HCT116 (cell line): ENCODE results near the gene KAT5. TPM values are rescaled to one million over a fixed set of nuclear protein-coding genes. Genes with fewer than 3 reads are reported as not detected.
"Not testable (repeated sequence)": the region's sequence is repeated elsewhere in the genome, so short reads cannot be mapped to it uniquely, and the experiment has no call there.

Source experiments
- ATAC-seq: fragments of 200-7000 bp; cut with Tn5 transposase; 2 replicates; pipeline ENCODE4 v1.9.1; 2020; ENCODE audit warnings: mild to moderate bottlenecking, moderate library complexity
- BruUV-seq: library from RNA; stranded (reverse); fragments of 400-500 nt; replicated peaks from 2 replicates; lab custom pipeline; 2021; lab: Mats Ljungman, UMichigan
- CTCF ChIA-PET: fragments of 300-600 bp; sonication (Branson Sonifier 250); formaldehyde crosslinking; loops from one replicate; lab custom pipeline; 2021; ENCODE audit warnings: antibody characterized with exemption; lab: Charles Lee
- POLR2A ChIA-PET: fragments of 300-600, 350-600 bp; sonication (Branson Sonifier 250); formaldehyde crosslinking; loops from one replicate; lab custom pipeline; 2021; ENCODE audit warnings: antibody characterized with exemption; lab: Charles Lee
- RAD21 ChIA-PET, 2 experiments: fragments of 300-600 bp; sonication (Branson Sonifier 250); formaldehyde crosslinking; loops; one replicate each; lab custom pipeline; 2023; ENCODE audit warnings: low total read pairs in 2 of 2; ENCODE audit not compliant: uncharacterized antibody in 2 of 2, unreplicated experiment in 2 of 2, low non-redundant PET in 1 of 2; lab: Charles Lee
- DNase-seq: peaks from one replicate; pipeline ENCODE4 v3.0.0-alpha.2; 2010; ENCODE audit warnings: low read depth, low spot score
- H2AFZ ChIP-seq: fragments of 200-600 bp; shearing (Covaris generic), sonication (generic); 2 replicates; pipeline ENCODE4 v1.6.1; 2017; ENCODE audit warnings: low read depth, mixed run types, mixed read lengths, antibody characterized with exemption, low read length; ENCODE audit not compliant: poor library complexity, severe bottlenecking
- H3K27ac ChIP-seq: 2 replicates; pipeline ENCODE4 v1.5.1; 2012; ENCODE audit warnings: low read depth, low read length
- H3K27me3 ChIP-seq: fragments of 200-600 bp; sonication (generic); 2 replicates; pipeline ENCODE4 v1.6.1; 2016; ENCODE audit warnings: mixed run types, low read length, mixed read lengths; ENCODE audit not compliant: insufficient read depth
- H3K36me3 ChIP-seq, 2 experiments: fragments of 200-500 bp in 1 of 2; fragments of 200-600 bp in 1 of 2; sonication (Bioruptor generic) in 1 of 2; sonication (generic) in 1 of 2; 2 replicates each; pipeline versions ENCODE4 v1.5.1 to v1.6.1; 2014 to 2016; ENCODE audit warnings: low read length in 2 of 2, inconsistent platforms in 1 of 2, mixed read lengths in 1 of 2, mixed run types in 1 of 2; ENCODE audit not compliant: insufficient read depth in 2 of 2, control insufficient read depth in 1 of 2
- H3K4me1 ChIP-seq, 2 experiments: fragments of 200-600 bp in 1 of 2; sonication (generic) in 1 of 2; 2 replicates each; pipeline versions ENCODE4 v1.5.1 to v1.6.1; 2012 to 2017; ENCODE audit warnings: low read length in 2 of 2, inconsistent platforms in 1 of 2, mild to moderate bottlenecking in 1 of 2, mixed read lengths in 1 of 2, mixed run types in 1 of 2, moderate library complexity in 1 of 2; ENCODE audit not compliant: insufficient read depth in 2 of 2, control insufficient read depth in 1 of 2
- H3K4me2 ChIP-seq: fragments of 200-600 bp; sonication (generic); 2 replicates; pipeline ENCODE4 v1.6.1; 2017; ENCODE audit warnings: mixed run types, low read length, mixed read lengths
- H3K4me3 ChIP-seq, 2 experiments: fragments of 200-600 bp in 1 of 2; sonication (generic) in 1 of 2; replicated peaks in 1 of 2; 2 replicates each; pipeline ENCODE4 v1.5.1; 2011 to 2016; ENCODE audit warnings: low read length in 2 of 2, control low read depth in 1 of 2, low read depth in 1 of 2, mild to moderate bottlenecking in 1 of 2, mixed read lengths in 1 of 2, mixed run types in 1 of 2
- H3K79me2 ChIP-seq: fragments of 200-600 bp; sonication (generic); 2 replicates; pipeline ENCODE4 v1.6.1; 2017; ENCODE audit warnings: mild to moderate bottlenecking, mixed run types, low read length, moderate library complexity, mixed read lengths; ENCODE audit not compliant: insufficient read depth
- H3K9ac ChIP-seq: fragments of 200-600 bp; sonication (generic); 2 replicates; pipeline ENCODE4 v1.6.1; 2016; ENCODE audit warnings: low read length, mixed read lengths
- H3K9me2 ChIP-seq: fragments of 200-600 bp; sonication (generic), shearing (Covaris generic); 2 replicates; pipeline ENCODE4 v1.6.1; 2017; ENCODE audit warnings: mixed run types, mild to moderate bottlenecking, moderate library complexity; ENCODE audit not compliant: insufficient read depth
- H3K9me3 ChIP-seq, 2 experiments: fragments of 200-500 bp in 1 of 2; fragments of 200-600 bp in 1 of 2; sonication (Bioruptor generic) in 1 of 2; sonication (generic) in 1 of 2; 2 replicates each; pipeline ENCODE4 v1.6.1; 2014 to 2017; ENCODE audit warnings: low read length in 2 of 2, mixed read lengths in 2 of 2, inconsistent platforms in 1 of 2, low read depth in 1 of 2, mild to moderate bottlenecking in 1 of 2, mixed run types in 1 of 2, moderate library complexity in 1 of 2; ENCODE audit not compliant: control insufficient read depth in 1 of 2, insufficient read depth in 1 of 2
- H4K20me1 ChIP-seq: fragments of 200-600 bp; sonication (generic), shearing (Covaris generic); 2 replicates; pipeline ENCODE4 v1.6.1; 2017; ENCODE audit warnings: mixed run types, mild to moderate bottlenecking, moderate library complexity; ENCODE audit not compliant: insufficient read depth
- ATF3 ChIP-seq: IDR thresholded peaks from 2 replicates; pipeline ENCODE4 v1.6.1; 2012
- CBX3 ChIP-seq: IDR thresholded peaks from 2 replicates; pipeline ENCODE4 v1.6.1; 2012; ENCODE audit warnings: low read depth
- CEBPB ChIP-seq: IDR thresholded peaks from 2 replicates; pipeline ENCODE4 v1.6.1; 2012; ENCODE audit warnings: low read depth
- EGR1 ChIP-seq: IDR thresholded peaks from 2 replicates; pipeline ENCODE4 v1.6.1; 2012; ENCODE audit warnings: low read depth
- ELF1 ChIP-seq: IDR thresholded peaks from 2 replicates; pipeline ENCODE4 v1.6.1; 2012; ENCODE audit warnings: low read depth, borderline replicate concordance
- EZH2 ChIP-seq: fragments of 200-600 bp; sonication (generic); IDR thresholded peaks from 2 replicates; pipeline ENCODE4 v1.6.1; 2017; ENCODE audit warnings: antibody characterized with exemption, mixed run types
- EZH2phosphoT487 ChIP-seq: fragments of 200-600 bp; IDR thresholded peaks from 2 replicates; pipeline ENCODE4 v1.6.1; 2018; ENCODE audit warnings: antibody characterized with exemption, borderline replicate concordance
- FOSL1 ChIP-seq: IDR thresholded peaks from 2 replicates; pipeline ENCODE4 v1.6.1; 2012; ENCODE audit warnings: low read depth
- JUND ChIP-seq: IDR thresholded peaks from 2 replicates; pipeline ENCODE4 v1.6.1; 2012
- RAD21 ChIP-seq: IDR thresholded peaks from 2 replicates; pipeline ENCODE4 v1.6.1; 2012; ENCODE audit warnings: low read depth, mild to moderate bottlenecking
- SP1 ChIP-seq: IDR thresholded peaks from 2 replicates; pipeline ENCODE4 v1.6.1; 2012; ENCODE audit warnings: low read depth
- ZBTB33 ChIP-seq: IDR thresholded peaks from 2 replicates; pipeline ENCODE4 v1.6.1; 2011; ENCODE audit warnings: mild to moderate bottlenecking, low read length, moderate library complexity; ENCODE audit not compliant: insufficient replicate concordance; ENCODE audit errors: extremely low read depth
- ZFX ChIP-seq: fragments of 450-650 bp; IDR thresholded peaks from 2 replicates; pipeline ENCODE4 v1.6.1; 2017
- intact Hi-C: fragments of 100-400 bp; cut with micrococcal nuclease; formaldehyde crosslinking; loops from 2 replicates; pipeline ENCODE4 v1.10.0; 2022
- total RNA-seq: library from RNA; stranded (reverse); gene quantifications from one replicate; pipeline ENCODE4 v1.2.1, GENCODE V29; 2021; ENCODE audit not compliant: unreplicated experiment

The KAT5 gene
- total RNA-seq, 1 experiment from 2014 or later = 78.7 TPM

- Histone ChIP-seq H3K4me1 (peaks cover 2 to 14% of the 10 kb centered on the region in 2 experiments; a peak in 2 of 4 replicates), H3K9me2 (no peaks in the 10 kb centered on the region), H3K4me3 (no peak overlapping the region), H3K9ac (no peak overlapping the region), H3K36me3 (no peaks in the 10 kb centered on the region), H3K9me3 (no peaks in the 10 kb centered on the region; a peak in 1 of 4 replicates), H2AFZ (no peak overlapping the region), H4K20me1 (no peaks in the 10 kb centered on the region), H3K79me2 (no peaks in the 10 kb centered on the region), H3K27ac (no peak overlapping the region), H3K4me2 (no peak overlapping the region), H3K27me3 (no peaks in the 10 kb centered on the region)
- ChIA-PET POLR2A (no interaction called here), CTCF (interaction anchor here (0.9 kb wide), 1 partner anchor 12 kb away, joined by 3 read pairs; no protein-coding TSS in a partner anchor), RAD21 (no interaction called here)
- intact Hi-C loops = no loop called here
- no peak for DNase-seq
- no peak for TF ChIP-seq CBX3
- no peak for TF ChIP-seq ELF1
- TF ChIP-seq FOSL1 = no peak
- TF ChIP-seq ZBTB33 = no peak
- no peak for TF ChIP-seq SP1
- no peak for TF ChIP-seq ATF3
- TF ChIP-seq ZFX = no peak
- no peak for TF ChIP-seq EGR1
- no peak for TF ChIP-seq RAD21
- no peak for TF ChIP-seq JUND
- no peak for TF ChIP-seq EZH2
- TF ChIP-seq CEBPB = no peak
- TF ChIP-seq EZH2phosphoT487 = no peak
- BruUV-seq = no TSS peak
- ATAC-seq = no peak
Measured at GRCh38 chr11:65767406-65767805, 55.4 kb downstream of the KAT5 start.

GRCh38 chr11:65767806-65768205 lies 55.8 kb downstream of the KAT5 start:
- DNase-seq, CTCF ChIA-PET, H3K4me2 ChIP-seq, H3K4me3 ChIP-seq, H3K36me3 ChIP-seq, H2AFZ ChIP-seq, H3K9me2 ChIP-seq, H3K9ac ChIP-seq, H3K79me2 ChIP-seq, BruUV-seq, H3K27me3 ChIP-seq, H3K27ac ChIP-seq, ATAC-seq, H3K9me3 ChIP-seq, intact Hi-C loops, POLR2A ChIA-PET, H4K20me1 ChIP-seq: not testable (repeated sequence)
- RAD21 ChIA-PET = interaction anchor here in 1 of 2 experiments (0.7 kb wide), 1 partner anchor 41 kb away, joined by 3 read pairs; no protein-coding TSS in a partner anchor
- H3K4me1 ChIP-seq = peaks cover 2 to 14% of the 10 kb centered on the region in 2 experiments; a peak in 2 of 4 replicates
